GM23338 (cell line): Measurements from ENCODE around the gene MICAL2. TPM values are rescaled to one million over a fixed set of nuclear protein-coding genes. Genes with fewer than 3 reads are reported as not detected.

Source experiments
- ATAC-seq: fragments of 200-7000 bp; cut with Tn5 transposase; 3 replicates; pipeline ENCODE4 v1.9.1; 2020
- DNase-seq: peaks from one replicate; pipeline ENCODE4 v3.0.0-alpha.2; 2015; ENCODE audit warnings: low spot score
- H2AFZ ChIP-seq: fragments of 200-600 bp; sonication (generic); 2 replicates; pipeline ENCODE4 v1.8.0; 2016; ENCODE audit warnings: antibody characterized with exemption, mild to moderate bottlenecking, moderate library complexity
- H3F3A ChIP-seq: fragments of 200-600 bp; sonication (generic); replicated peaks from 2 replicates; pipeline ENCODE4 v1.8.0; 2017; ENCODE audit warnings: antibody characterized with exemption, mixed run types, low read depth
- H3K27ac ChIP-seq: fragments of 200-600 bp; sonication (generic); 2 replicates; pipeline ENCODE4 v1.6.1; 2016; ENCODE audit warnings: low read depth
- H3K27me3 ChIP-seq: fragments of 200-600 bp; sonication (generic); 2 replicates; pipeline ENCODE4 v1.8.0; 2016; ENCODE audit warnings: mild to moderate bottlenecking, mixed run types, moderate library complexity; ENCODE audit not compliant: insufficient read depth
- H3K36me3 ChIP-seq: fragments of 200-600 bp; sonication (generic); 2 replicates; pipeline ENCODE4 v1.8.0; 2016; ENCODE audit warnings: mild to moderate bottlenecking; ENCODE audit not compliant: insufficient read depth
- H3K4me1 ChIP-seq: fragments of 200-600 bp; sonication (generic); 2 replicates; pipeline ENCODE4 v1.8.0; 2016; ENCODE audit warnings: mild to moderate bottlenecking, moderate library complexity; ENCODE audit not compliant: insufficient read depth
- H3K4me2 ChIP-seq: fragments of 200-600 bp; sonication (generic); 2 replicates; pipeline ENCODE4 v1.7.1; 2017; ENCODE audit warnings: mixed run types
- H3K4me3 ChIP-seq: fragments of 200-600 bp; sonication (generic); 2 replicates; pipeline ENCODE4 v1.6.1; 2016; ENCODE audit warnings: mixed run types
- H3K79me2 ChIP-seq: fragments of 200-600 bp; sonication (generic); replicated peaks from 2 replicates; pipeline ENCODE4 v1.8.0; 2017; ENCODE audit warnings: mild to moderate bottlenecking; ENCODE audit not compliant: insufficient read depth
- H3K9me2 ChIP-seq: fragments of 200-600 bp; sonication (generic); 2 replicates; pipeline ENCODE4 v1.8.0; 2017; ENCODE audit not compliant: insufficient read depth
- H4K20me1 ChIP-seq: fragments of 200-600 bp; sonication (generic); replicated peaks from 2 replicates; pipeline ENCODE4 v1.8.0; 2017; ENCODE audit warnings: mild to moderate bottlenecking; ENCODE audit not compliant: insufficient read depth
- H3K27ac Mint-ChIP-seq: 2 replicates; pipeline ENCODE4 v1.8.0; 2020; ENCODE audit warnings: inconsistent platforms, mild to moderate bottlenecking, moderate library complexity, mixed read lengths
- H3K27me3 Mint-ChIP-seq: 3 replicates; pipeline ENCODE4 v1.8.0; 2022; ENCODE audit warnings: low read depth, mild to moderate bottlenecking, moderate library complexity, mixed read lengths, inconsistent platforms; ENCODE audit not compliant: insufficient read depth, poor library complexity
- H3K36me3 Mint-ChIP-seq: 3 replicates; pipeline ENCODE4 v1.8.0; 2021; ENCODE audit warnings: low read depth, mild to moderate bottlenecking, inconsistent platforms, moderate library complexity, mixed read lengths
- H3K4me1 Mint-ChIP-seq: 3 replicates; pipeline ENCODE4 v1.8.0; 2020; ENCODE audit warnings: mild to moderate bottlenecking, inconsistent platforms, mixed read lengths
- H3K4me3 Mint-ChIP-seq: 3 replicates; pipeline ENCODE4 v1.8.0; 2021; ENCODE audit warnings: moderate library complexity, mild to moderate bottlenecking, inconsistent platforms, mixed read lengths
- H3K9me3 Mint-ChIP-seq: 3 replicates; pipeline ENCODE4 v1.8.0; 2020; ENCODE audit warnings: moderate library complexity, mild to moderate bottlenecking, inconsistent platforms, mixed read lengths
- CREB1 ChIP-seq: fragments of 250-450 bp; sonication (Bioruptor Pico); IDR thresholded peaks from 2 replicates; pipeline ENCODE4 v1.5.0; 2020; ENCODE audit warnings: low read depth, mild to moderate bottlenecking, moderate library complexity
- CTCF ChIP-seq, 2 experiments: fragments of 200-600 bp in 1 of 2; sonication (generic) in 1 of 2; conservative IDR thresholded peaks; 2 replicates each; pipeline versions ENCODE4 v1.5.1 to v1.6.1; 2016 to 2017; ENCODE audit warnings: antibody characterized with exemption in 2 of 2, low read depth in 2 of 2, mild to moderate bottlenecking in 2 of 2, moderate library complexity in 1 of 2
- ETS1 ChIP-seq: IDR thresholded peaks from 2 replicates; pipeline ENCODE4 v1.6.1; 2016; ENCODE audit warnings: antibody characterized with exemption
- EZH2 ChIP-seq: fragments of 200-600 bp; sonication (generic); IDR thresholded peaks from one replicate; pipeline ENCODE4 v1.8.0; 2017; ENCODE audit warnings: antibody characterized with exemption, mild to moderate bottlenecking, low read depth; ENCODE audit not compliant: unreplicated experiment
- EZH2phosphoT487 ChIP-seq: fragments of 200-600 bp; sonication (generic); IDR thresholded peaks from one replicate; pipeline ENCODE4 v1.8.1; 2018; ENCODE audit warnings: antibody characterized with exemption; ENCODE audit not compliant: unreplicated experiment
- JUNB ChIP-seq: IDR thresholded peaks from one replicate; pipeline ENCODE4 v1.6.1; 2016; ENCODE audit warnings: antibody characterized with exemption; ENCODE audit not compliant: unreplicated experiment
- NANOG ChIP-seq: IDR thresholded peaks from 2 replicates; pipeline ENCODE4 v1.6.1; 2016; ENCODE audit warnings: antibody characterized with exemption, borderline replicate concordance
- POLR2AphosphoS5 ChIP-seq: IDR thresholded peaks from 2 replicates; pipeline ENCODE4 v1.6.1; 2016; ENCODE audit warnings: antibody characterized with exemption, low read depth
- ZNF114 ChIP-seq: fragments of 250-450 bp; sonication (Bioruptor Pico); IDR thresholded peaks from 2 replicates; pipeline ENCODE4 v1.5.0; 2020; ENCODE audit warnings: mild to moderate bottlenecking, moderate library complexity
- ZNF331 ChIP-seq: fragments of 250-450 bp; sonication (Bioruptor Pico); IDR thresholded peaks from 2 replicates; pipeline ENCODE4 v1.5.0; 2020; ENCODE audit warnings: low read depth, mild to moderate bottlenecking, moderate library complexity
- polyA plus RNA-seq: library from polyadenylated mRNA; unstranded; fragments of >200 nt; fragmentation: Nextera tagmentation; extraction: Ambion mirVana; gene quantifications from 2 replicates; pipeline ENCODE4 v1.2.1, GENCODE V29; 2016
- total RNA-seq: library from RNA; depleted of rRNA; stranded (reverse); fragments of >200 nt; shearing (Covaris generic); gene quantifications from 2 replicates; pipeline ENCODE4 v1.2.3, GENCODE V29; 2014
- TF ChIP-seq, protein P1 (sequence below): IDR thresholded peaks from one replicate; pipeline ENCODE4 v1.6.1; 2018; ENCODE audit warnings: antibody characterized with exemption; ENCODE audit not compliant: unreplicated experiment

The MICAL2 gene
- total and polyA plus RNA-seq, 2 experiments from 2014 or later: 0.66 to 1.4 TPM

DNA sequence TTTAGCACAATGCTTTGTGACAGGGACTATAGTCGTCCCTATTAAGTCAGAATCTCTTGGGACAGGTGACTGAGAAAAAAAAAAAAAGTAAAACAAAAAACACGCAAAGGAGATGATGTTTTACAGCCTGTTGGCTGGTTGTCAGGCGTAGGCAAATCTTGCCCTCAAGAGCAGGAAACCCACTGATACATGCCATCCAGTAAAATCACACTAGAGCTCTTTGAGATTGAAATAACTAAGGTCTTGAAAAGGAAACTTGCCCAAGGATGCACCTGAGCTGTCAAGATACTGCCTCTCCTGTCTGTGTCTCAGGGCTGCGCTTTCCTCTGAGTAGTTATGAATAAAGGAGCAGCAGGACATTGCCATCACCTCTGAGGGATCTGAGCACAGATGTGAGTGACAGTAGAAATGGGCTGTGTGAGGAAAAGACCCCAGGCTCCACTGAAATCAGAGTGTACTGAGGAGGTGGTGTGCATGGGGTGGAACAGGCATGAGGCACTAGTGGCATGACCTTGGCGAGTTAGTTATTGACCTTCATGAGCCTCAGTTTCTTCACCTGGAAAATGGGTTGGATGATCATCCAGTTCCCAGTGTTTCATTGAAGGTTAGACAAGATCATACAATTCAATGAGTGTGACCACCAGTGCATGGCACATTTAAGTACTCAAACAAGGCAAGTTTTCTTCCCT is 23.3 kb downstream of the MICAL2 start:
- no peaks in the 10 kb centered on the region for H3K4me1 ChIP-seq
- H3K4me2 ChIP-seq: no peak overlapping the region
- H3K79me2 ChIP-seq: no peaks in the 10 kb centered on the region
- H3K4me3 Mint-ChIP-seq: no peak overlapping the region
- no peak overlapping the region for H2AFZ ChIP-seq
- ATAC-seq (no peak), DNase-seq (no peak)
- no peaks in the 10 kb centered on the region for H3K36me3 ChIP-seq
- H3K9me2 ChIP-seq: no peaks in the 10 kb centered on the region
- no peaks in the 10 kb centered on the region for H3K27me3 Mint-ChIP-seq
- no peak overlapping the region for H3K27ac Mint-ChIP-seq
- H3K4me1 Mint-ChIP-seq: peaks cover 3% of the 10 kb centered on the region; the same call in 1 of the 3 replicates
- no peak overlapping the region for H3K27ac ChIP-seq
- H3F3A ChIP-seq: no peaks in the 10 kb centered on the region
- no peaks in the 10 kb centered on the region for H4K20me1 ChIP-seq
- no peak overlapping the region for H3K4me3 ChIP-seq
- H3K27me3 ChIP-seq: no peaks in the 10 kb centered on the region
- no peaks in the 10 kb centered on the region for H3K9me3 Mint-ChIP-seq
- no peaks in the 10 kb centered on the region for H3K36me3 Mint-ChIP-seq
- TF ChIP-seq ETS1 (no peak), POLR2AphosphoS5 (no peak), CREB1 (CRISPR knock-in tag) (no peak), ZNF331 (no peak), EZH2 (no peak), JUNB (no peak), NANOG (no peak)

GRCh38 chr11:12134236-12134585 is 23.8 kb downstream of the MICAL2 start:
- H3K27ac ChIP-seq: no peak overlapping the region
- no peak overlapping the region for H2AFZ ChIP-seq
- DNase-seq: no peak
- no peaks in the 10 kb centered on the region for H3K36me3 Mint-ChIP-seq
- H3K9me3 Mint-ChIP-seq: no peaks in the 10 kb centered on the region
- peaks cover 3% of the 10 kb centered on the region; the same call in 1 of the 3 replicates for H3K4me1 Mint-ChIP-seq
- no peak overlapping the region for H3K4me3 Mint-ChIP-seq
- H3K9me2 ChIP-seq: no peaks in the 10 kb centered on the region
- no peaks in the 10 kb centered on the region for H3K4me1 ChIP-seq
- ATAC-seq: no peak
- H3K4me3 ChIP-seq: no peak overlapping the region
- H3K27me3 ChIP-seq: no peaks in the 10 kb centered on the region
- H3K36me3 ChIP-seq: no peaks in the 10 kb centered on the region
- no peaks in the 10 kb centered on the region for H3F3A ChIP-seq
- H3K27ac Mint-ChIP-seq: no peak overlapping the region
- H3K4me2 ChIP-seq: no peak overlapping the region
- H3K27me3 Mint-ChIP-seq: peaks cover 2% of the 10 kb centered on the region
- H4K20me1 ChIP-seq: no peaks in the 10 kb centered on the region
- H3K79me2 ChIP-seq: no peaks in the 10 kb centered on the region
- no peak for TF ChIP-seq ZNF331
- TF ChIP-seq CREB1 (CRISPR knock-in tag): no peak
- TF ChIP-seq EZH2phosphoT487: no peak
- TF ChIP-seq, protein P1, sequence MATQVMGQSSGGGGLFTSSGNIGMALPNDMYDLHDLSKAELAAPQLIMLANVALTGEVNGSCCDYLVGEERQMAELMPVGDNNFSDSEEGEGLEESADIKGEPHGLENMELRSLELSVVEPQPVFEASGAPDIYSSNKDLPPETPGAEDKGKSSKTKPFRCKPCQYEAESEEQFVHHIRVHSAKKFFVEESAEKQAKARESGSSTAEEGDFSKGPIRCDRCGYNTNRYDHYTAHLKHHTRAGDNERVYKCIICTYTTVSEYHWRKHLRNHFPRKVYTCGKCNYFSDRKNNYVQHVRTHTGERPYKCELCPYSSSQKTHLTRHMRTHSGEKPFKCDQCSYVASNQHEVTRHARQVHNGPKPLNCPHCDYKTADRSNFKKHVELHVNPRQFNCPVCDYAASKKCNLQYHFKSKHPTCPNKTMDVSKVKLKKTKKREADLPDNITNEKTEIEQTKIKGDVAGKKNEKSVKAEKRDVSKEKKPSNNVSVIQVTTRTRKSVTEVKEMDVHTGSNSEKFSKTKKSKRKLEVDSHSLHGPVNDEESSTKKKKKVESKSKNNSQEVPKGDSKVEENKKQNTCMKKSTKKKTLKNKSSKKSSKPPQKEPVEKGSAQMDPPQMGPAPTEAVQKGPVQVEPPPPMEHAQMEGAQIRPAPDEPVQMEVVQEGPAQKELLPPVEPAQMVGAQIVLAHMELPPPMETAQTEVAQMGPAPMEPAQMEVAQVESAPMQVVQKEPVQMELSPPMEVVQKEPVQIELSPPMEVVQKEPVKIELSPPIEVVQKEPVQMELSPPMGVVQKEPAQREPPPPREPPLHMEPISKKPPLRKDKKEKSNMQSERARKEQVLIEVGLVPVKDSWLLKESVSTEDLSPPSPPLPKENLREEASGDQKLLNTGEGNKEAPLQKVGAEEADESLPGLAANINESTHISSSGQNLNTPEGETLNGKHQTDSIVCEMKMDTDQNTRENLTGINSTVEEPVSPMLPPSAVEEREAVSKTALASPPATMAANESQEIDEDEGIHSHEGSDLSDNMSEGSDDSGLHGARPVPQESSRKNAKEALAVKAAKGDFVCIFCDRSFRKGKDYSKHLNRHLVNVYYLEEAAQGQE: no peak
- TF ChIP-seq POLR2AphosphoS5: no peak
- no peak for TF ChIP-seq ZNF114 (CRISPR knock-in tag)
- no peak for TF ChIP-seq ETS1
- no peak for TF ChIP-seq CTCF (conservative IDR thresholded peaks at IDR 0.05; ENCODE audit: low read depth in 2 of 2)
- TF ChIP-seq JUNB: no peak
